A673 (cell line): ENCODE results near the gene TBL1X. TPM values are rescaled to one million over a fixed set of nuclear protein-coding genes. Genes with fewer than 3 reads are reported as not detected.

ENCODE experiments used
- BruUV-seq: library from RNA; stranded (reverse); fragments of 400-500 nt; replicated peaks from 2 replicates; lab custom pipeline; 2021; lab: Mats Ljungman, UMichigan
- CTCF ChIA-PET: fragments of 300-600 bp; sonication (Branson Sonifier 250); formaldehyde crosslinking; loops from one replicate; lab custom pipeline; 2022; ENCODE audit warnings: antibody characterized with exemption; lab: Charles Lee
- POLR2A ChIA-PET: fragments of 300-600 bp; sonication (Branson Sonifier 250); formaldehyde crosslinking; loops from one replicate; lab custom pipeline; 2022; ENCODE audit warnings: antibody characterized with exemption; ENCODE audit not compliant: low non-redundant PET; lab: Charles Lee
- DNase-seq: peaks from one replicate; pipeline ENCODE4 v3.0.0-alpha.2; 2015; ENCODE audit warnings: low spot score
- H3K27ac ChIP-seq: fragments of 200-600 bp; sonication (generic); 2 replicates; pipeline ENCODE4 v1.5.1; 2016; ENCODE audit warnings: mixed run types, low read depth, mild to moderate bottlenecking, mixed read lengths, antibody characterized with exemption, low read length; ENCODE audit not compliant: poor library complexity, severe bottlenecking
- H3K27me3 ChIP-seq: fragments of 200-600 bp; sonication (generic); replicated peaks from 2 replicates; pipeline ENCODE4 v1.6.1; 2017; ENCODE audit warnings: mixed run types, low read depth, mild to moderate bottlenecking, mixed read lengths, antibody characterized with exemption, low read length; ENCODE audit not compliant: insufficient read depth, poor library complexity
- H3K36me3 ChIP-seq: fragments of 200-600 bp; sonication (generic); 2 replicates; pipeline ENCODE4 v1.6.1; 2016; ENCODE audit warnings: mixed run types, mild to moderate bottlenecking, mixed read lengths, antibody characterized with exemption, low read length; ENCODE audit not compliant: insufficient read depth, poor library complexity, severe bottlenecking
- H3K4me1 ChIP-seq: fragments of 200-600 bp; sonication (generic); 2 replicates; pipeline ENCODE4 v1.6.1; 2017; ENCODE audit warnings: mixed run types, mild to moderate bottlenecking, mixed read lengths, antibody characterized with exemption, low read length; ENCODE audit not compliant: insufficient read depth, poor library complexity, severe bottlenecking
- H3K4me3 ChIP-seq: fragments of 200-600 bp; sonication (generic); 2 replicates; pipeline ENCODE4 v1.5.1; 2016; ENCODE audit warnings: low read depth, mixed run types, mild to moderate bottlenecking, mixed read lengths, low read length; ENCODE audit not compliant: poor library complexity, severe bottlenecking
- H3K9me3 ChIP-seq: fragments of 200-600 bp; sonication (generic); 2 replicates; pipeline ENCODE4 v1.6.1; 2016; ENCODE audit warnings: mixed run types, low read depth, mild to moderate bottlenecking, mixed read lengths, antibody characterized with exemption, low read length; ENCODE audit not compliant: poor library complexity, severe bottlenecking
- EZH2 ChIP-seq: fragments of 200-600 bp; sonication (generic); IDR thresholded peaks from 2 replicates; pipeline ENCODE4 v1.6.1; 2017; ENCODE audit warnings: borderline replicate concordance, low read depth, mild to moderate bottlenecking, mixed read lengths, antibody characterized with exemption, low read length; ENCODE audit not compliant: poor library complexity, severe bottlenecking
- intact Hi-C: fragments of 100-400 bp; cut with micrococcal nuclease; formaldehyde crosslinking; loops from one replicate; pipeline ENCODE4 v1.10.0; 2022; ENCODE audit not compliant: unreplicated experiment
- total RNA-seq: library from RNA; stranded (reverse); gene quantifications from 2 replicates; pipeline ENCODE4 v1.2.3, GENCODE V29; 2021
- TF ChIP-seq, protein P1 (sequence below): fragments of 300-800, 200-600 bp; sonication (generic); conservative IDR thresholded peaks from 2 replicates; pipeline ENCODE4 v1.5.1; 2017; ENCODE audit warnings: low read depth, mild to moderate bottlenecking, antibody characterized with exemption, low read length, moderate library complexity, mixed read lengths

TBL1X gene
- total RNA-seq, 1 experiment from 2014 or later = 26.9 TPM

- Histone ChIP-seq H3K9me3 (no peaks in the 10 kb centered on the region), H3K36me3 (no peaks in the 10 kb centered on the region), H3K4me3 (no peak overlapping the region), H3K27me3 (no peaks in the 10 kb centered on the region), H3K27ac (no peak overlapping the region), H3K4me1 (no peaks in the 10 kb centered on the region)
- ChIA-PET POLR2A (no interaction called here), CTCF (no interaction called here)
- no TSS peak for BruUV-seq
- intact Hi-C loops = no loop called here
- no peak for TF ChIP-seq EZH2
- TF ChIP-seq, protein P1, sequence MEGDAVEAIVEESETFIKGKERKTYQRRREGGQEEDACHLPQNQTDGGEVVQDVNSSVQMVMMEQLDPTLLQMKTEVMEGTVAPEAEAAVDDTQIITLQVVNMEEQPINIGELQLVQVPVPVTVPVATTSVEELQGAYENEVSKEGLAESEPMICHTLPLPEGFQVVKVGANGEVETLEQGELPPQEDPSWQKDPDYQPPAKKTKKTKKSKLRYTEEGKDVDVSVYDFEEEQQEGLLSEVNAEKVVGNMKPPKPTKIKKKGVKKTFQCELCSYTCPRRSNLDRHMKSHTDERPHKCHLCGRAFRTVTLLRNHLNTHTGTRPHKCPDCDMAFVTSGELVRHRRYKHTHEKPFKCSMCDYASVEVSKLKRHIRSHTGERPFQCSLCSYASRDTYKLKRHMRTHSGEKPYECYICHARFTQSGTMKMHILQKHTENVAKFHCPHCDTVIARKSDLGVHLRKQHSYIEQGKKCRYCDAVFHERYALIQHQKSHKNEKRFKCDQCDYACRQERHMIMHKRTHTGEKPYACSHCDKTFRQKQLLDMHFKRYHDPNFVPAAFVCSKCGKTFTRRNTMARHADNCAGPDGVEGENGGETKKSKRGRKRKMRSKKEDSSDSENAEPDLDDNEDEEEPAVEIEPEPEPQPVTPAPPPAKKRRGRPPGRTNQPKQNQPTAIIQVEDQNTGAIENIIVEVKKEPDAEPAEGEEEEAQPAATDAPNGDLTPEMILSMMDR = no peak
- DNase-seq = no peak
Measured at GRCh38 chrX:9596837-9597236, 132.0 kb downstream of the TBL1X start.

DNA sequence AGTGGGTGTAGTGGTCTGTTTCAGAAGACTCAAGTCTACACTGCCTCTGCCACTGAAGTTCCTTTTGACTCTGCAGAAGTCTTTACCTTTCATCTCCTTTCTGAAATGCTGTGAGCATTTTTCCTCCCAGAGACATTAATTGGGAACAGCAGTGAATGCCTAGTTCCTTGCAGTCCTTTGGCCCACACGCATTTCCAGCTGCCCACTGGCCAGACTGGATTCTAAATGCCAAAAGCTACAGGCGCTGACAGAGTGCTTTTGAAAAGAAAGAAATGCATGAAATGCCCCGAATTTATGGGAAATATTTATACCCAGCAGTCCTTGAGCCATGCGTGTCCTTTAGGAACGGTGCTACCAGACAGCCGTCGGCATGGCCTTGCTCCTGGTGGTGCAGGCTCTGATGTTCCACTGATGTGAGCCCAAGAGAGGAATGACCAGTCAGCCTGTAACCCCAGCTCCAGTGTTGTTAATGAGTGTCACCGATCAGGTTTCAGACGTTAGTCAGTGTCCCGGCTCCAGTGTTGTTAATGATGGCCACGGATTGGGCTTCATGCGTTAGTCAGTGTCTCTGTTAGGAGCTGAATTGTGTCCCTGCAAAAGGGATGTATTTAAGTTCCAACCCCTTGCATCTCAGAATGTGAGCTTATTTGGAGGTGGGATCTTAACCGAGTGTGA lies 132.6 kb downstream of the TBL1X start:
- intact Hi-C loops = no loop called here
- POLR2A ChIA-PET = no interaction called here
- CTCF ChIA-PET = no interaction called here
- H3K4me3 ChIP-seq = no peak overlapping the region
- H3K36me3 ChIP-seq = no peaks in the 10 kb centered on the region
- no peaks in the 10 kb centered on the region for H3K27me3 ChIP-seq
- DNase-seq = no peak
- BruUV-seq = no TSS peak
- H3K27ac ChIP-seq = no peak overlapping the region
- no peaks in the 10 kb centered on the region for H3K4me1 ChIP-seq
- H3K9me3 ChIP-seq = no peaks in the 10 kb centered on the region
- TF ChIP-seq, protein P1 = no peak
- TF ChIP-seq EZH2 = no peak

- intact Hi-C loops = no loop called here
- H3K36me3 ChIP-seq = no peaks in the 10 kb centered on the region
- BruUV-seq = no TSS peak
- CTCF ChIA-PET = no interaction called here
- no peak overlapping the region for H3K27ac ChIP-seq
- H3K27me3 ChIP-seq = no peaks in the 10 kb centered on the region
- H3K9me3 ChIP-seq = no peaks in the 10 kb centered on the region
- POLR2A ChIA-PET = no interaction called here
- no peaks in the 10 kb centered on the region for H3K4me1 ChIP-seq
- TF ChIP-seq EZH2 = no peak
- TF ChIP-seq, protein P1 = no peak
- DNase-seq = no peak
- no peak overlapping the region for H3K4me3 ChIP-seq
Measured at GRCh38 chrX:9598344-9598743, 133.5 kb downstream of the TBL1X start.
